ENCODE data around the gene SERHL2.
"Not testable (repeated sequence)": the region's sequence is repeated elsewhere in the genome, so short reads cannot be mapped to it uniquely, and the experiment has no call there.

Gene SERHL2

GRCh38 chr22:42577623-42578240 lies 24.0 kb downstream of the SERHL2 start:
- DNase-seq, result no peak

GRCh38 chr22:42580040-42580439 lies 26.3 kb downstream of the SERHL2 start:
- not testable (repeated sequence) for DNase-seq

DNA sequence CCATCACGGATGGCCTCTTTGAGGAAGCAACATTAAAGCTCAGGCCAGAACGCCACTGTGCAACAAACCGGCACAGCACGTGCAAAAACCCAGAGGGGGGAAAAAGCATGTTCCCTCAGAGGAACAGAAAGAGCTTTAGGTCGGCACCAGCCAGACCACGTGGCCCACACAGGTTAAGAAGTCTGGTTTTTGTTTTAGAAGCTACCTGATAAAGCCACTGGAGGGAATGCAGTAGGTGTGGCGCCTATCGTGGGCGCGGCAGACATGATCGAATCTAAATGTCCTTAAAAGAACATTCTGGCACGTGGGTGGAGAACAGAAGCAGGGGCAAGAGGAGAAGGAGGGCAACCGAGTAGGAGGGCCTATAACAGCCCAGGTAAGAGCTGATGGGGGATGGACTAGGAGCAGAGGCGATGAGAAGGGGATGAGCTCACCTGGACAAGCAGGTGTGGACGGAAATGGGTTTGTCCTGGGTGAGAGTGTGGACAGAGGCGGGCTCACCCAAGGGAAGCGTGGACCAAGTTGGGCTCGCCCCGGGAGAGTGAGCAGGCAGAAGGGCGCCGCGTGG lies 27.5 kb downstream of the SERHL2 start:
- DNase-seq, result not testable (repeated sequence)

GRCh38 chr22:42581762-42582716 lies 28.3 kb downstream of the SERHL2 start:
- DNase-seq, result no peak

- no peak for DNase-seq
Measured at GRCh38 chr22:42582987-42583386, 29.2 kb downstream of the SERHL2 start.

DNA sequence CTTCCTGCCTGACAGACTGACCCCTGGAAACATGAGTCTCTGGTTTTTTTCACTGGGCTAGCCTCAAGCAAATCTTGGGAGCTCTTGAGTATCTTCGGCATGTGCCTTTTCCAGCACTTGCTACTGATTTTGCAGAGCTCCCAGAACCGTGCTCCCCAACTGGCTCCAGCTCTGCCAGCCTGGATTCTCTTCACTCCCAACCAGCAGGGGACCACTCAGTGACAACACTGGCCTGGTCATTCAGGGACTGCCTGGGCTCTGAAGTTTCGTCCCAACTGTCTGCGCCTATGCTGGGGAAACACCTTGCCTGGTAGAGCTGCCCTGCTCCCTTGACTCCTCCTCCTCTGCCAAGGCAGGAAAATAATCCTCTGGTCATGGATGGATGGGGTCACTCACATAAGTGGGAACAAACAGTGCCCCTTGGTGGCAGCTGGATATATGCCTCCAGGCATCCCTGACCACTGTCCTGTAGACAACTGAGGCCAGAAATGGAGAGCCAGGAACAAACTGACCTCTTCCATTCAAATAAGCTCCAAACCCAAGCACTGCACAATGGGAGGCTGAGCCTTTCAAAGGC lies 30.7 kb downstream of the SERHL2 start:
- no peak for DNase-seq

DNA sequence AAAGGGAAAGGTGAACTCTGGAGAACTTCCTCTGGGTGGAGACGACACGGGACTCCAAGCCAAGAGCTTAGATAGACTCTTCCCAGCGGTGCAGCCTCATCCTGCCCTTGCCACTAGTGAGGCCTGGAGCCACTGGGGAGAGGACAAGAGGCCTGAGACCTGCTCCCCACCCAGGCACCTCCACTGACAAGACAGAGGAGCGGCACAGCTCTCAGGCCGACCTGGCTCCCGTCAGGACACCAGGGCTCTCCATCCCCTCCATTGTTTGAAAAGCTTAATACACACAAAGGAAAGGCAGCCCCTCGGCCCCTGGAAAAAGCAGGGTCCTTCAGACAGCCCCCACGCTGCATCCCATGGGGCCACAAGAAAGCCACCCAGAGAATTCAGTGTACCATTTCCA lies 31.3 kb downstream of the SERHL2 start:
- DNase-seq, result no peak

- no peak for DNase-seq
Measured at GRCh38 chr22:42586381-42586780, 32.6 kb downstream of the SERHL2 start.

GRCh38 chr22:42587588-42588175 lies 33.9 kb downstream of the SERHL2 start:
- no peak for DNase-seq

GRCh38 chr22:42591987-42592386 lies 38.2 kb downstream of the SERHL2 start:
- no peak for DNase-seq

DNA sequence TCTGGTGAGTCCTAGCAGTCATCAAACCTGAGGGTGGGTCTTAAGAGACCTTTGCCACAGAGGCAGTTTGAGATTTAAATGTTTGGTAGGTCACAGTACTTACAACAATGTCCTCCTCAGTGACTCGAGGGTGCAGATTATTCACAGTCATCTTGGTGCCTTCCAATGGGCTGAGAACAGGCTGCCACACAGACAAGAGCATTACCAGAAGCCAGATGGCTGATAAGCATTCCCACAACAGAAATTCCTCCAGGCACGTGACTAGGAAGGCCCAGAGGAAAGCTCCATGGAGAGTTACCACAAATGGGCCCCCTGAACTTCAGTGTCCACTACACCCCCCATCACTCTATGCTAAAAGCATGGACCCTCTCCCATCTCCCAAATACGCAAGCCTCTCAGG lies 41.7 kb downstream of the SERHL2 start:
- no peak for DNase-seq

DNA sequence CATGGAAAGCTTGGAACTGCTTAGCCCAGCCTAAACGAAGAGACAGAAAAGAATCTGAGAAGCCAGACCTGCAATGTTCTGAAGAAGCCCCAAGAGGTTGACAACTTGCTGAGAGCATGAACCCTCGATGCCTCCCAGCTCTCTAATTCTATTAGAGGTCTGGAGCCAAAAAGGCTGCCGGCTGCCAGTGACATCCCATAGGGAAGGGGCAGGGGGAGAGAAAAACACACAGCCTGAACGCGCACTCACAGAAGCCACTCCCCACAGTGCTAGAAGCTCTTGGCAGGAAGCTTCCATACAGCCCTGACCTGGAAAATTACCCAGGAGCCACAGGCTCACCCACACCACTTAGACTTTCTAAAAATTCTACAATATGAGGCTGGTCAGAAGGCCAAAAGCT lies 42.6 kb downstream of the SERHL2 start:
- no peak for DNase-seq

DNA sequence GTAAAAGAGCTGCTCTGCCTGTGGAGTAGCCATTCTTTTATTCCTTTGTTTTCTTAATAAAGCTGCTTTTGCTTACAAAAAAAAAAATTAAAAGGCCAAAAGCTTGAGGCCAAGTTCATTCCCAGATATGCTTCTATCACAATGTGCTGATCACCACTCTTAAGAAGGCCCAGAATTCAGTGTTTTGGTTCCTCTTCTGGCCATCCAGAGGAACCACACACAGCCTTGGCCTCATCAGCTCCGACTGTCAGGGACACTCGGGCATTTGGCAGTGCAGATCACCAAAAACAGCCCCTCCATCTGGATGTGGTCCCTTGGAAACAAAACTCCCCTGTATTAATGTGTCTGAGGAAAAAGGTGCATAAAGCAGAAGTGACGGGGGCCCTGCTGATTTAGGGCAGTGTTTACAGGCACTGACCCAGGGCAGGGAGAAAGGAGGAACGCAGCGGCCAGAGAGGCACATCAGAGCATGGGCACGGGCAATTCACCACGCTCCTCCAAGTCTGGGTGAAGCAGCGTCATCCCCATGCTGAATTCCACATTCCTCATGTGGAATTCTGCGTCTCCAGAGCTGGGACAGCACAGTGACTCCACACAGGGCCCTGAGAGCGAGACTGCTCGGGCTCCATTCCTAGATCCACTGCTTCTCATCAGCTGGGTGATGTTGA lies 43.2 kb downstream of the SERHL2 start:
- DNase-seq, result no peak

GRCh38 chr22:42601879-42602465 lies 48.2 kb downstream of the SERHL2 start:
- no peak for DNase-seq

GRCh38 chr22:42602470-42602869 lies 48.7 kb downstream of the SERHL2 start:
- no peak for DNase-seq

DNA sequence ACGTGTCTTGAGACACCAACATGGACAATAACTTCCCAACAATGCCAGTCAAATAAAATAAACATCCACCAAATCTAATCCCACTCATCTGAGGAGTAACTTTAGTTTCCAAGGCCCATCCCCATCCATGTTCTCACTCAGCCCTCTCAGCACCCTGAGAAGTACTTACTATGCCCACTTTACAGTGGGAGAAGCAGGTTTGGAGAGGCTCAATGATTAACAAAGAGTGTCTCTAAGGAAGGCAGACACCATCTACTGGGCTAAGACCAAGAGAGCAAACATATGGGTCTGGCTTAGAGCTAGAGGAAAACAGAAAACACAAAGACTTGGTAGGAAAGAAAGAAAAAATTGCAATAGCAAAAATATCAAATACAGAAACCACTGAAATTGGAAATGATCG lies 49.7 kb downstream of the SERHL2 start:
- DNase-seq, result no peak

DNA sequence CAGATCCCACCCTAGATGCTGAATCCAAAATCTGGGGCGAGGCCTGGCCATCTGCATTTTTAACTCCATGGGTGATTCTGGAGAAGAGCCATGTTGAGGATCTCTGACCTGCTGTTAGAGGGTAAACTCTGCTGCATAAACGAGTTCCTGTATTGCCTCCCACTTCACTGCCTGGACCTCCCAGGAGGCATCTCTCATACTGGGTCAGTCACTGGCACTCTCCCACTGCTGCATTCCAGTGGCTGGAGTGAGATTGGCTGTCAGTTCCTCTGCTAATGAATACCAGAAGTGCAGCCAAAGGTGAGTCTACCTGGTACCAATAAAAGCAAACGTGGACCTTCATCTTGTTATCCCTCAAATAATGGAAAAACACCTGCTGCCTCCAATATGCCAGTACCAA lies 50.6 kb downstream of the SERHL2 start:
- no peak for DNase-seq

DNA sequence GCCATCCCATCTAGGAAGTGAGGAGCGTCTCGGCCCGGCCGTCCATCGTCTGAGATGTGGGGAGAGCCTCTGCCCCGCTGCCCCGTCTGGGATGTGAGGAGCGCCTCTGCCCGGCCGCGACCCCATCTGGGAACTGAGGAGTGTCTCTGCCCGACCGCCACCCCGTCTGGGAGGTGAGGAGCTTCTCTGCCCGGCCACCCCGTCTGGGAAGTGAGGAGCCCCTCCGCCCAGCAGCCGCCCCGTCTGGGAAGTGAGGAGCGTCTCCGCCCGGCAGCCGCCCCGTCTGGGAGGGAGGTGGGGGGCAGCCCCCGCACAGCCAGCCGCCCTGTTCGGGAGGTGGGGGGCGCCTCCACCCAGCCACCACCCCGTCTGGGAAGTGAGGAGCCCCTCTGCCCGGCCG lies 53.9 kb downstream of the SERHL2 start:
- DNase-seq, result not testable (repeated sequence)

DNA sequence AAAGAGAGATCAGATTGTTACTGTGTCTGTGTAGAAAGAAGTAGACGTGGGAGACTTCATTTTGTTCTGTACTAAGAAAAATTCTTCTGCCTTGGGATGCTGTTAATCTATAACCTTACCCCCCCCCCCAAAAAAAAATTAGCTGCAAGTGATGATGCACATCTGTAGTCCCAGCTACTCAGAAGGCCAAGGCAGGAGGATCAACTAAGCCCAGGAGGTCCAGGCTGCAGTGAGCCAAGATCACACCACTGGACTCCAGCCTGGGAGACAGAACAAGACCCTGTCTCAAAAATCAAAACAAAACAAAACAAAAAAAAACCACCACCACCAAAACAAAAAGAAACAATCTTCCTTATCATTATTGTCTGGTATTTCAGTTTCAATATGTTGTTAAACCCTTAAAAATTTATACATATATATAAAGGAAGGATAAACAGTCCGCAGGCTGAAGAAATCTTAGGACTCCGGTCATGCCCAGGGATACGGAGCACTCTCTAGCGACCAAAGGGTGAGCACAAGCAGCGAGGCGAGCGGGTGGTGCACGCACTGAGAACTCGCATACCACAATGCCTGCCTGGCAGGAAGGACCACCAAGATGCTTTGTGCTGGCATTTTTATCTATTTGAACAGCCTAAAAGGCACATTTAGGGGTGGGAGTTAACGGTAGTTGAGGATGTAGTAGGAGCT lies 54.5 kb downstream of the SERHL2 start:
- no peak for DNase-seq

DNA sequence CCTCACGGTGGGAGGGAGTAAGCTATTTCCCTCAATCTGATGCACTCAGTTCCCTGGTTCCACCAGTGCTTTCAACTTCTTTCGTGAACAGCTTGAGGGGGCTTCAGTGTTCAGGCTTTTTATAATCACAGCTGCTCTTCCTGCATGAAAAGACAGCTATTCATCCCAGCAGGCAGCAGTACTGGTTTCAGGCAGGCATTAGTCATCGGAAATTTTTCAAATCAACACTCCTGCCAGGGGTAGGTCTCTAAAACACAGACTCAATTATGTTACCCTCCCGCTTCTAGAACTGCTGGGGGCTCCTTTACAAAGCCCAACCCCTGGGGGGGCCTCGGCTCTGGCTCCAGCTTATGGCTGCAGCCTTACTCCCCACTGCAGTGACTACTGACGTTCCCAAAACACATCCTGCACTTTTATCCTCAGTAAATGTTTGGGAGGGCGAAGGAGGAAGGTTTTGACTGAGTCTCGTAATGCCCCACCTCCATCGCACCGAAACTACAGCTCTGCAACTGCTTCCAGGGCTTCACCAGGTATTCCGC lies 55.1 kb downstream of the SERHL2 start:
- DNase-seq, result no peak

DNA sequence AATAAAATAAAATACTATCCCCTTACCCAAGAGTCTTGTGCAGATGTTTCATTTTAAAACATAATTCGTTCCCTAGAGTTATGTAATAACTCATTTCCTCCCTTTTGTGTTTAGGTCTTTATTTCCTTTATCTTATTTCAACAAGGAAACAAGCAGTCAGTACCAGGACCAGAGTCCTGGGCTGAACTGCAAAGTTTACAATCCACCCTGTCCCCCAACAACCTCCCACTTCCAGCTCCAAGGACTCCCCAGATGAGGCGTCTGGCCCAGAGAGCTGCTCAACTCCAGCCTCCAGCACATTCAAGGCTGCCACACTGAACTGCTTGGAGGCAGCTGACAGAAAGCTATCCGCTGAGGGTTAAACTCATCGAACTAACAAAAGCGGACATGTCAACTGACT lies 56.4 kb downstream of the SERHL2 start:
- no peak for DNase-seq
